HepG2 (cell line): ENCODE results near the gene MLNR. TPM values are rescaled to one million over a fixed set of nuclear protein-coding genes. Genes with fewer than 3 reads are reported as not detected.

ENCODE experiments used
- ATAC-seq: fragments of 200-7000 bp; cut with Tn5 transposase; 3 replicates; pipeline ENCODE4 v1.9.1; 2020; ENCODE audit warnings: mild to moderate bottlenecking, moderate library complexity
- BruUV-seq: library from RNA; stranded (reverse); fragments of 400-500 nt; replicated peaks from 2 replicates; lab custom pipeline; 2021; lab: Mats Ljungman, UMichigan
- CTCF ChIA-PET: fragments of 300-600 bp; formaldehyde crosslinking; extraction: SDS; loops from one replicate; lab custom pipeline; 2021; ENCODE audit warnings: low total read pairs, inconsistent platforms, low intra/inter-chr PET ratio; lab: Yijun Ruan, JAX
- POLR2A ChIA-PET: fragments of 350-600 bp; sonication (Branson Sonifier 250); formaldehyde crosslinking; loops from one replicate; lab custom pipeline; 2020; ENCODE audit warnings: antibody characterized with exemption, inconsistent platforms; lab: Yijun Ruan, JAX
- DNase-seq: peaks from one replicate; pipeline ENCODE4 v3.0.0-alpha.2; 2015; ENCODE audit warnings: low spot score
- FAIRE-seq: peaks from 3 replicates; lab custom pipeline; 2011; peaks lifted over from hg19 to GRCh38; lab: Jason Lieb, UNC
- H2AFZ ChIP-seq: one replicate; pipeline ENCODE4 v1.6.1; 2011; ENCODE audit warnings: low read length, inconsistent platforms
- H3K27ac ChIP-seq: fragments of 300-600 bp; 3 replicates; pipeline ENCODE4 v1.8.0; 2011; ENCODE audit warnings: mixed run types, mild to moderate bottlenecking, mixed read lengths, low read length, inconsistent platforms; ENCODE audit not compliant: insufficient read depth; ENCODE audit errors: extremely low read length
- H3K27me3 ChIP-seq, 2 experiments: fragments of 200-600 bp in 1 of 2; 2 replicates in 1 of 2; 3 replicates in 1 of 2; pipeline versions ENCODE4 v1.6.0 to v1.8.0; 2011; ENCODE audit warnings: low read length in 2 of 2, mild to moderate bottlenecking in 2 of 2, moderate library complexity in 2 of 2, inconsistent platforms in 1 of 2; ENCODE audit not compliant: insufficient read depth in 2 of 2, control insufficient read depth in 1 of 2
- H3K36me3 ChIP-seq, 2 experiments: fragments of 200-600 bp in 1 of 2; replicated peaks in 1 of 2; 2 replicates in 1 of 2; 3 replicates in 1 of 2; pipeline versions ENCODE4 v1.5.1 to v1.8.0; 2011; ENCODE audit warnings: low read length in 2 of 2, inconsistent platforms in 1 of 2; ENCODE audit not compliant: insufficient read depth in 2 of 2, control insufficient read depth in 1 of 2
- H3K4me1 ChIP-seq: 2 replicates; pipeline ENCODE4 v1.5.1; 2012; ENCODE audit warnings: low read length, inconsistent platforms; ENCODE audit not compliant: insufficient read depth
- H3K4me2 ChIP-seq: 2 replicates; pipeline ENCODE4 v1.6.0; 2011; ENCODE audit warnings: low read depth, low read length, inconsistent platforms
- H3K4me3 ChIP-seq, 3 experiments: fragments of 200-600 bp in 1 of 3; sonication (generic), shearing (Covaris generic) in 1 of 3; replicated peaks in 1 of 3; 2 replicates each; pipeline ENCODE4 v1.5.1; 2011 to 2016; ENCODE audit warnings: low read length in 3 of 3, inconsistent platforms in 2 of 3, low read depth in 2 of 3, mild to moderate bottlenecking in 2 of 3, control low read depth in 1 of 3, mixed read lengths in 1 of 3; ENCODE audit not compliant: insufficient read depth in 1 of 3
- H3K79me2 ChIP-seq: one replicate; pipeline ENCODE4 v1.6.1; 2011; ENCODE audit warnings: low read length, inconsistent platforms; ENCODE audit not compliant: insufficient read depth
- H3K9ac ChIP-seq: 2 replicates; pipeline ENCODE4 v1.6.0; 2011; ENCODE audit warnings: mild to moderate bottlenecking, low read depth, low read length, inconsistent platforms; ENCODE audit not compliant: insufficient read depth
- H3K9me3 ChIP-seq: 2 replicates; pipeline ENCODE4 v1.5.1; 2012; ENCODE audit warnings: mild to moderate bottlenecking, low read length
- H4K20me1 ChIP-seq: 2 replicates; pipeline ENCODE4 v1.6.0; 2011; ENCODE audit warnings: inconsistent platforms, mild to moderate bottlenecking, low read length, moderate library complexity; ENCODE audit not compliant: insufficient read depth
- FIP1L1 ChIP-seq: fragments of 200-400 bp; formaldehyde crosslinking; IDR thresholded peaks from 2 replicates; pipeline ENCODE4 v1.6.1; 2018; ENCODE audit warnings: low read depth, mild to moderate bottlenecking, low read length, moderate library complexity, borderline replicate concordance; ENCODE audit not compliant: insufficient read depth
- HMGA1 ChIP-seq: sonication (generic); formaldehyde crosslinking; conservative IDR thresholded peaks from 2 replicates; pipeline ENCODE4 v1.4.0; 2020; ENCODE audit warnings: missing genetic modification reagents
- HNRNPL ChIP-seq: fragments of 200-400 bp; formaldehyde crosslinking; IDR thresholded peaks from 2 replicates; pipeline ENCODE4 v1.6.1; 2017; ENCODE audit warnings: mild to moderate bottlenecking, low read depth, low read length
- KDM2A ChIP-seq: sonication (generic); formaldehyde crosslinking; IDR thresholded peaks from 2 replicates; pipeline ENCODE4 v1.4.0; 2020; ENCODE audit warnings: low read depth, missing genetic modification reagents, borderline replicate concordance
- MIER3 ChIP-seq: IDR thresholded peaks from 2 replicates; pipeline ENCODE4 v1.6.1; 2016; ENCODE audit warnings: missing compliant biosample characterization, borderline replicate concordance
- MYC ChIP-seq: sonication (generic); formaldehyde crosslinking; IDR thresholded peaks from 2 replicates; pipeline ENCODE4 v1.9.0; 2021; ENCODE audit warnings: missing genetic modification reagents, borderline replicate concordance
- SP2 ChIP-seq: sonication (generic); formaldehyde crosslinking; IDR thresholded peaks from 2 replicates; pipeline ENCODE4 v1.5.1; 2020; ENCODE audit warnings: mild to moderate bottlenecking, missing genetic modification reagents
- THAP9 ChIP-seq: sonication (generic); formaldehyde crosslinking; IDR thresholded peaks from 2 replicates; pipeline ENCODE4; 2020; ENCODE audit warnings: missing genetic modification reagents, mild to moderate bottlenecking, borderline replicate concordance
- ZGPAT ChIP-seq: IDR thresholded peaks from 2 replicates; pipeline ENCODE4 v1.6.1; 2016; ENCODE audit warnings: mild to moderate bottlenecking
- ZNF512B ChIP-seq: sonication (generic); formaldehyde crosslinking; IDR thresholded peaks from 2 replicates; pipeline ENCODE4 v1.5.1; 2020; ENCODE audit warnings: missing genetic modification reagents, mild to moderate bottlenecking, borderline replicate concordance
- ZNF607 ChIP-seq: sonication (generic); formaldehyde crosslinking; IDR thresholded peaks from 2 replicates; pipeline ENCODE4 v1.5.1; 2020; ENCODE audit warnings: missing genetic modification reagents, mild to moderate bottlenecking, borderline replicate concordance
- ZNF777 ChIP-seq: sonication (generic); formaldehyde crosslinking; IDR thresholded peaks from 2 replicates; pipeline ENCODE4 v1.4.0; 2020; ENCODE audit warnings: missing genetic modification reagents
- WGBS: methylation state at CpG from one replicate; pipeline ENCODE4 v1.1.6; 2017; ENCODE audit warnings: low lambda C conversion rate; 5-methylcytosine and 5-hydroxymethylcytosine counted together
- in situ Hi-C: cut with HindIII; loops from 2 replicates; pipeline ENCODE4 v1.10.0; 2017; ENCODE audit warnings: low pct_unique_long_range_greater_than_20kb; ENCODE audit not compliant: extremely low pct_ligation_motif_present
- intact Hi-C: fragments of 100-400 bp; cut with micrococcal nuclease; formaldehyde crosslinking; loops from one replicate; pipeline ENCODE4 v1.10.0; 2022; ENCODE audit not compliant: unreplicated experiment
- polyA plus RNA-seq, 8 experiments: library from polyadenylated mRNA; depleted of rRNA in 3 of 8; stranded (reverse) in 7 of 8; unstranded in 1 of 8; fragments of >200 nt; fragmentation: Illumina TruSeq in 4 of 8; extraction: Trizol in 4 of 8; gene quantifications; 2 replicates each; pipeline versions ENCODE4 v1.2.1 to v1.2.3, GENCODE V29; 2011 to 2016; ENCODE audit warnings: low read depth in 4 of 8, missing spikeins in 1 of 8, mixed read lengths in 1 of 8; ENCODE audit not compliant: insufficient read depth in 1 of 8
- total RNA-seq, 5 experiments: library from RNA; depleted of rRNA; stranded (reverse); fragments of >200 nt; fragmentation: Illumina TruSeq; extraction: Trizol; gene quantifications; 2 replicates each; pipeline ENCODE4 v1.2.3, GENCODE V29; 2016; ENCODE audit warnings: low read depth in 1 of 5

MLNR gene
- total and polyA plus RNA-seq, 2 of the 13 experiments (the other 11 are each of a cell fraction or from before 2014, with no cell fraction given) = 0.46 TPM; not detected in 1

- Histone ChIP-seq H3K4me2 (peak within 1 kb of the TSS; percentile 96), H3K9me3 (no peaks in the 10 kb centered on the region), H3K36me3 (peaks cover 2 to 6% of the 10 kb centered on the region in 2 experiments; a peak in 1 of 5 replicates), H3K27me3 (no peaks in the 10 kb centered on the region; a peak in 1 of 5 replicates), H3K4me3 (peak within 1 kb of the TSS; percentile 85 to 99 (median 97)), H3K79me2 (peaks cover 7% of the 10 kb centered on the region), H2AFZ (peak within 1 kb of the TSS; percentile 99), H3K9ac (peak within 1 kb of the TSS; percentile 88), H4K20me1 (no peaks in the 10 kb centered on the region), H3K27ac (peak within 1 kb of the TSS; percentile 80), H3K4me1 (peaks cover 18% of the 10 kb centered on the region)
- peak; percentile 57 for FAIRE-seq
- ChIA-PET CTCF (no interaction called here), POLR2A (interaction anchor here (0.6 to 2.7 kb wide), 11 partner anchors 12 to 272 kb away, joined by 3 to 22 read pairs (median 4); partner anchors contain the start of genes CAB39L and MLNR)
- intact Hi-C loops = no loop called here
- peak; percentile 95 for ATAC-seq
- in situ Hi-C loops = no loop called here
- BruUV-seq = TSS peak; percentile 70
- peak; percentile 91 for DNase-seq
- under 1% methylated on average over 34 of the region's 56 CpGs for WGBS
- TF ChIP-seq ZNF607 (CRISPR knock-in tag) (peak; percentile 90; the same call in 1 of the 2 replicates), ZNF512B (CRISPR knock-in tag) (no peak), FIP1L1 (no peak), ZNF777 (CRISPR knock-in tag) (peak; percentile 63), HNRNPL (0 out of 2 replicates have a peak, but pooled peaks have one; percentile 30), KDM2A (CRISPR knock-in tag) (peak; percentile 88), ZGPAT (peak; percentile 73; the same call in 1 of the 2 replicates), THAP9 (CRISPR knock-in tag) (peak; percentile 88), MIER3 (peak; percentile 46; the same call in 1 of the 2 replicates), MYC (peak; percentile 58; the same call in 1 of the 2 replicates), HMGA1 (CRISPR knock-in tag) (no peak), SP2 (peak; percentile 62)
Measured at GRCh38 chr13:49247643-49248621, 27.8 kb downstream of the MLNR start, which contains the start of gene CDADC1. Gene CDADC1, plus strand, starts transcription at chr13:49247925. Its CDS starts 113 bp downstream, at chr13:49248038.
